ENCODE data around the gene MGAT1. TPM values are rescaled to one million over a fixed set of nuclear protein-coding genes. Genes with fewer than 3 reads are reported as not detected.
"Not testable (repeated sequence)": the region's sequence is repeated elsewhere in the genome, so short reads cannot be mapped to it uniquely, and the experiment has no call there.

Gene MGAT1
- polyA plus RNA-seq, 3 donors = 231 to 523 (median 385) TPM

DNA sequence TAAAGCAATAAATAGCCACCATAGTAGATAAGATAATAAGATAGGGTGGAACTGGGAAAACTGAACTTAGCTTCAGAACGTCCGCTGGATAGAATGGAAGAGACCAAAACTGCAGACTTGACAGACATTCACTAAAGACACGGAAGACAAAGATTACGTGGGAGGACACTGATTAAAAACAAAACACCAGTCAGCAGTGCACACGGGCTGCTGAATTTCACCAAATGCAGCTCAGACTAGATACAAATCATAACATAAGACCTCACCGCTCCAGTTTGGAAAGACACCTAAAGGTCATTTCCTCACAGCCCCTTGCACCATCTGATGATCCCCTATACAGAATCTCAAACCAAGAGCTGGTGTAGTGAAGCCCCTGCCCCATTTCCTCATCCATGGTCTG, 59.9 kb downstream of the MGAT1 start:
- no peak overlapping the region for H3K9ac ChIP-seq (ENCODE audit: insufficient read depth, low read length, poor library complexity, severe bottlenecking)
- no peaks in the 10 kb centered on the region for H4K20me1 ChIP-seq (ENCODE audit: insufficient read depth, low read length)
- H3K4me2 ChIP-seq (replicated peaks; ENCODE audit: extremely low read depth, low read length, poor library complexity, severe bottlenecking) = no peak overlapping the region
- H3K27ac ChIP-seq (ENCODE audit: low read depth in 1 of 2, low read length in 2 of 2) = no peak overlapping the region
- no peak overlapping the region for H3K4me3 Mint-ChIP-seq
- H3K36me3 Mint-ChIP-seq = no peaks in the 10 kb centered on the region
- peaks cover 0 to 3% (median 0%) of the 10 kb centered on the region in 7 donors for H3K9me3 Mint-ChIP-seq
- intact Hi-C loops (cut with micrococcal nuclease) = no loop called here
- H3K27ac Mint-ChIP-seq = no peak overlapping the region
- no peak overlapping the region for H3K4me3 ChIP-seq (replicated peaks in 1 of 3; ENCODE audit: low read depth in 2 of 3, low read length in 3 of 3)
- DNase-seq = no peak
- H3K36me3 ChIP-seq (replicated peaks in 1 of 2; ENCODE audit: control insufficient read depth in 1 of 2, insufficient read depth in 2 of 2, low read length in 2 of 2) = no peaks in the 10 kb centered on the region
- H3K79me2 ChIP-seq (ENCODE audit: insufficient read depth, low read length) = no peaks in the 10 kb centered on the region
- 97% methylated on average over 6 of the region's 6 CpGs for WGBS (ENCODE audit: insufficient coverage)
- peaks cover 0 to 3% of the 10 kb centered on the region in 2 donors for H3K9me3 ChIP-seq (replicated peaks in 1 of 2; ENCODE audit: control insufficient read depth in 1 of 2, insufficient read depth in 1 of 2, low read length in 2 of 2)
- H2AFZ ChIP-seq (ENCODE audit: insufficient read depth, low read depth, low read length, poor library complexity, severe bottlenecking) = no peak overlapping the region
- H3K4me1 ChIP-seq (ENCODE audit: control insufficient read depth in 1 of 2, insufficient read depth in 2 of 2, low read length in 2 of 2) = no peaks in the 10 kb centered on the region
- peaks cover 3 to 9% (median 4%) of the 10 kb centered on the region in 3 donors for H3K27me3 Mint-ChIP-seq (ENCODE audit: low read depth in 3 of 3)
- no peaks in the 10 kb centered on the region for H3K4me1 Mint-ChIP-seq
- no peaks in the 10 kb centered on the region for H3K27me3 ChIP-seq (ENCODE audit: control insufficient read depth in 2 of 2, insufficient read depth in 2 of 2, low read length in 2 of 2)
- TF ChIP-seq CTCF (IDR thresholded peaks at IDR 0.05) = no peak

GRCh38 chr5:180740953-180741352, 61.7 kb downstream of the MGAT1 start:
- intact Hi-C loops (cut with micrococcal nuclease); H3K27me3 ChIP-seq (ENCODE audit: control insufficient read depth in 2 of 2, insufficient read depth in 2 of 2, low read length in 2 of 2); H3K79me2 ChIP-seq (ENCODE audit: insufficient read depth, low read length); H3K4me3 ChIP-seq (replicated peaks in 1 of 3; ENCODE audit: low read depth in 2 of 3, low read length in 3 of 3); H3K9ac ChIP-seq (ENCODE audit: insufficient read depth, low read length, poor library complexity, severe bottlenecking); H3K4me1 Mint-ChIP-seq; H3K27me3 Mint-ChIP-seq (ENCODE audit: low read depth in 3 of 3); H3K36me3 Mint-ChIP-seq; H3K27ac Mint-ChIP-seq; H3K9me3 ChIP-seq (replicated peaks in 1 of 2; ENCODE audit: control insufficient read depth in 1 of 2, insufficient read depth in 1 of 2, low read length in 2 of 2); H4K20me1 ChIP-seq (ENCODE audit: insufficient read depth, low read length); DNase-seq; H3K4me3 Mint-ChIP-seq; H3K4me2 ChIP-seq (replicated peaks; ENCODE audit: extremely low read depth, low read length, poor library complexity, severe bottlenecking); H2AFZ ChIP-seq (ENCODE audit: insufficient read depth, low read depth, low read length, poor library complexity, severe bottlenecking); H3K9me3 Mint-ChIP-seq; H3K36me3 ChIP-seq (replicated peaks in 1 of 2; ENCODE audit: control insufficient read depth in 1 of 2, insufficient read depth in 2 of 2, low read length in 2 of 2); H3K4me1 ChIP-seq (ENCODE audit: control insufficient read depth in 1 of 2, insufficient read depth in 2 of 2, low read length in 2 of 2); H3K27ac ChIP-seq (ENCODE audit: low read depth in 1 of 2, low read length in 2 of 2): not testable (repeated sequence)
- WGBS (ENCODE audit: insufficient coverage) = no CpG with 5 or more reads among the region's 4 CpGs
